Small intestine (tissue), 7 donors: Measurements from ENCODE around the gene MACF1. TPM values are rescaled to one million over a fixed set of nuclear protein-coding genes. Genes with fewer than 3 reads are reported as not detected.
"Not testable (repeated sequence)": the region's sequence is repeated elsewhere in the genome, so short reads cannot be mapped to it uniquely, and the experiment has no call there.

ENCODE experiments used
- DNase-seq, 2 donors: peaks; one replicate each; pipeline versions ENCODE4 v3.0.0 to v3.0.0-alpha.2; 2013
- FAIRE-seq: peaks from 2 replicates; lab custom pipeline; 2012; peaks lifted over from hg19 to GRCh38; lab: Jason Lieb, UNC
- H3K27ac ChIP-seq, 3 donors: one replicate each; pipeline ENCODE4 v1.5.1; 2013; ENCODE audit warnings: low read length in 2 of 3, mild to moderate bottlenecking in 2 of 3, control low read depth in 1 of 3, inconsistent platforms in 1 of 3, low read depth in 1 of 3, moderate library complexity in 1 of 3
- H3K27me3 ChIP-seq, 3 donors: one replicate each; pipeline ENCODE4 v1.6.1; 2013; ENCODE audit warnings: low read length in 3 of 3, inconsistent platforms in 1 of 3; ENCODE audit not compliant: control insufficient read depth in 3 of 3, insufficient read depth in 3 of 3
- H3K36me3 ChIP-seq, 3 donors: one replicate each; pipeline ENCODE4 v1.6.1; 2013; ENCODE audit warnings: low read length in 3 of 3, inconsistent platforms in 1 of 3, low read depth in 1 of 3, mild to moderate bottlenecking in 1 of 3, moderate library complexity in 1 of 3; ENCODE audit not compliant: control insufficient read depth in 3 of 3, insufficient read depth in 2 of 3
- H3K4me1 ChIP-seq, 3 donors: one replicate each; pipeline ENCODE4 v1.6.1; 2013; ENCODE audit warnings: low read length in 2 of 3, inconsistent platforms in 1 of 3, low read depth in 1 of 3, mild to moderate bottlenecking in 1 of 3, moderate library complexity in 1 of 3; ENCODE audit not compliant: control insufficient read depth in 3 of 3, insufficient read depth in 2 of 3
- H3K4me3 ChIP-seq, 3 donors: one replicate each; pipeline ENCODE4 v1.5.1; 2013; ENCODE audit warnings: low read length in 3 of 3, control low read depth in 1 of 3, inconsistent platforms in 1 of 3, low read depth in 1 of 3, mild to moderate bottlenecking in 1 of 3, moderate library complexity in 1 of 3
- H3K9me3 ChIP-seq, 2 donors: one replicate each; pipeline ENCODE4 v1.6.1; 2013; ENCODE audit warnings: low read depth in 1 of 2, low read length in 1 of 2; ENCODE audit not compliant: control insufficient read depth in 2 of 2, insufficient read depth in 1 of 2
- WGBS, 3 donors: extraction: QIAGEN DNeasy Blood & Tissue Kit; methylation state at CpG; one replicate each; pipeline ENCODE4 v1.1.7; 2013; 5-methylcytosine and 5-hydroxymethylcytosine counted together
- polyA plus RNA-seq, 4 donors: library from polyadenylated mRNA; stranded (reverse) in 3 of 4; unstranded in 1 of 4; fragments of 200-250 nt in 3 of 4; fragments of 120-200 nt in 1 of 4; gene quantifications; one replicate each; pipeline versions ENCODE4 v1.2.1 to v1.2.3, GENCODE V29; 2013
- donor health status: healthy with polysubstance abuse.
- donor health status: control.
- donor health status: control.
- donor health status: Bipolar disorder and iron deficiency.
- donor health status: healthy.

Gene MACF1
- polyA plus RNA-seq, 4 donors: 18.1 to 64.8 (median 34.6) TPM

GRCh38 chr1:39515131-39516086 is 310.9 kb downstream of the MACF1 start:
- H3K36me3 ChIP-seq, DNase-seq, H3K4me1 ChIP-seq, FAIRE-seq, H3K4me3 ChIP-seq, H3K27ac ChIP-seq, H3K27me3 ChIP-seq, H3K9me3 ChIP-seq: not testable (repeated sequence)
- 10 to 35% (median 17%) methylated on average over 20 to 22 of the region's 78 CpGs for WGBS, 3 donors

GRCh38 chr1:39516841-39517240 is 312.3 kb downstream of the MACF1 start:
- not testable (repeated sequence) for H3K27me3 ChIP-seq, FAIRE-seq, DNase-seq, H3K4me3 ChIP-seq, H3K9me3 ChIP-seq, H3K36me3 ChIP-seq, H3K4me1 ChIP-seq, H3K27ac ChIP-seq
- 87 to 97% (median 96%) methylated on average over 3 to 4 of the region's 4 CpGs for WGBS, 3 donors

- H3K27me3 ChIP-seq, FAIRE-seq, H3K4me1 ChIP-seq, H3K27ac ChIP-seq, H3K9me3 ChIP-seq, H3K36me3 ChIP-seq, H3K4me3 ChIP-seq, DNase-seq: not testable (repeated sequence)
- 86 to 91% (median 91%) methylated on average over 6 of the region's 7 CpGs for WGBS, 3 donors
Measured at GRCh38 chr1:39517936-39518335, 313.4 kb downstream of the MACF1 start.

GRCh38 chr1:39519376-39519775 is 314.9 kb downstream of the MACF1 start:
- H3K27ac ChIP-seq, H3K4me3 ChIP-seq, H3K9me3 ChIP-seq, H3K27me3 ChIP-seq, DNase-seq, FAIRE-seq, H3K4me1 ChIP-seq: not testable (repeated sequence)
- 13 to 40% (median 34%) methylated on average over 2 to 3 of the region's 5 CpGs for WGBS, 3 donors
- peaks cover 0 to 11% (median 4%) of the 10 kb centered on the region in 3 donors for H3K36me3 ChIP-seq

- not testable (repeated sequence) for H3K27ac ChIP-seq, H3K4me1 ChIP-seq, H3K4me3 ChIP-seq, H3K9me3 ChIP-seq, H3K27me3 ChIP-seq, DNase-seq, FAIRE-seq
- 67 to 82% (median 77%) methylated on average over 1 to 10 of the region's 10 CpGs for WGBS, 3 donors
- peaks cover 0 to 35% (median 11%) of the 10 kb centered on the region in 3 donors for H3K36me3 ChIP-seq
Measured at GRCh38 chr1:39522221-39522620, 317.7 kb downstream of the MACF1 start.

GRCh38 chr1:39522661-39523567 is 318.4 kb downstream of the MACF1 start:
- H3K27ac ChIP-seq: no peak overlapping the region
- no peaks in the 10 kb centered on the region for H3K4me1 ChIP-seq
- DNase-seq (no peak), FAIRE-seq (no peak)
- no peaks in the 10 kb centered on the region for H3K27me3 ChIP-seq
- H3K9me3 ChIP-seq: no peaks in the 10 kb centered on the region
- 86 to 90% (median 90%) methylated on average over 26 to 29 of the region's 29 CpGs for WGBS, 3 donors
- H3K4me3 ChIP-seq: no peak overlapping the region
- peaks cover 0 to 42% (median 15%) of the 10 kb centered on the region in 3 donors for H3K36me3 ChIP-seq

GRCh38 chr1:39524171-39524570 is 319.7 kb downstream of the MACF1 start:
- H3K4me1 ChIP-seq: no peaks in the 10 kb centered on the region
- WGBS, 3 donors: 70 to 83% (median 75%) methylated on average over 6 of the region's 6 CpGs
- FAIRE-seq: no peak
- no peak overlapping the region for H3K4me3 ChIP-seq
- H3K27ac ChIP-seq: no peak overlapping the region
- H3K9me3 ChIP-seq: no peaks in the 10 kb centered on the region
- H3K36me3 ChIP-seq: peaks cover 0 to 54% (median 17%) of the 10 kb centered on the region in 3 donors
- no peaks in the 10 kb centered on the region for H3K27me3 ChIP-seq
- DNase-seq: no peak
